Trophoblast cell (in vitro differentiated cells and primary cell): ENCODE results near the gene DDX31.

Experiments used
- DNase-seq, 2 donors: peaks; one replicate each; pipeline ENCODE4 v3.0.0-alpha.2; 2016
- H2AFZ ChIP-seq: 2 replicates; pipeline ENCODE4 v1.6.1; 2013; ENCODE audit warnings: low read length, moderate library complexity, mild to moderate bottlenecking; ENCODE audit not compliant: insufficient read depth, poor library complexity
- H2AK5ac ChIP-seq: 2 replicates; pipeline ENCODE4 v1.6.1; 2013; ENCODE audit warnings: mild to moderate bottlenecking, low read length
- H2BK120ac ChIP-seq: 2 replicates; pipeline ENCODE4 v1.6.1; 2013; ENCODE audit warnings: low read length, mild to moderate bottlenecking, moderate library complexity; ENCODE audit not compliant: insufficient read depth, poor library complexity
- H2BK12ac ChIP-seq: 2 replicates; pipeline ENCODE4 v1.6.1; 2013; ENCODE audit warnings: mild to moderate bottlenecking, low read length, moderate library complexity
- H2BK5ac ChIP-seq: 2 replicates; pipeline ENCODE4 v1.6.1; 2013; ENCODE audit warnings: low read length, low read depth, moderate library complexity, mild to moderate bottlenecking; ENCODE audit not compliant: poor library complexity
- H3K14ac ChIP-seq: 2 replicates; pipeline ENCODE4 v1.6.1; 2013; ENCODE audit warnings: mild to moderate bottlenecking, low read length
- H3K18ac ChIP-seq: 2 replicates; pipeline ENCODE4 v1.6.1; 2013; ENCODE audit warnings: mild to moderate bottlenecking, low read length
- H3K23ac ChIP-seq: 2 replicates; pipeline ENCODE4 v1.6.1; 2013; ENCODE audit warnings: low read length
- H3K27ac ChIP-seq: 2 replicates; pipeline ENCODE4 v1.5.1; 2013; ENCODE audit warnings: low read depth, mild to moderate bottlenecking, inconsistent platforms, low read length, moderate library complexity
- H3K27me3 ChIP-seq: 2 replicates; pipeline ENCODE4 v1.6.1; 2013; ENCODE audit warnings: inconsistent platforms, mild to moderate bottlenecking, low read length, moderate library complexity; ENCODE audit not compliant: insufficient read depth
- H3K36me3 ChIP-seq, 2 experiments: 1 replicate in 1 of 2; 2 replicates in 1 of 2; pipeline ENCODE4 v1.6.1; 2013; ENCODE audit warnings: low read length in 2 of 2, mild to moderate bottlenecking in 2 of 2, moderate library complexity in 1 of 2; ENCODE audit not compliant: insufficient read depth in 2 of 2, control insufficient read depth in 1 of 2
- H3K4ac ChIP-seq: 2 replicates; pipeline ENCODE4 v1.6.1; 2013; ENCODE audit warnings: low read depth, mild to moderate bottlenecking, low read length, moderate library complexity
- H3K4me1 ChIP-seq, 2 experiments: 1 replicate in 1 of 2; 2 replicates in 1 of 2; pipeline ENCODE4 v1.6.1; 2013; ENCODE audit warnings: low read length in 2 of 2, mild to moderate bottlenecking in 2 of 2, moderate library complexity in 1 of 2; ENCODE audit not compliant: insufficient read depth in 2 of 2, control insufficient read depth in 1 of 2
- H3K4me2 ChIP-seq: 2 replicates; pipeline ENCODE4 v1.6.1; 2013; ENCODE audit warnings: inconsistent platforms, mild to moderate bottlenecking, low read length, moderate library complexity
- H3K4me3 ChIP-seq: 2 replicates; pipeline ENCODE4 v1.5.1; 2013; ENCODE audit warnings: mild to moderate bottlenecking, low read depth, low read length, inconsistent platforms
- H3K79me1 ChIP-seq: one replicate; pipeline ENCODE4 v1.6.1; 2013; ENCODE audit warnings: low read length
- H3K79me2 ChIP-seq: 2 replicates; pipeline ENCODE4 v1.6.1; 2013; ENCODE audit warnings: low read length, mild to moderate bottlenecking; ENCODE audit not compliant: control insufficient read depth, insufficient read depth, poor library complexity
- H3K9ac ChIP-seq: 2 replicates; pipeline ENCODE4 v1.6.1; 2013; ENCODE audit warnings: mild to moderate bottlenecking, low read length
- H3K9me3 ChIP-seq: 2 replicates; pipeline ENCODE4 v1.6.1; 2013; ENCODE audit warnings: low read depth, mild to moderate bottlenecking, control low read depth, inconsistent platforms, low read length; ENCODE audit not compliant: insufficient read depth
- H4K12ac ChIP-seq: 2 replicates; pipeline ENCODE4 v1.6.1; 2013; ENCODE audit warnings: low read depth, mild to moderate bottlenecking, low read length, moderate library complexity
- H4K8ac ChIP-seq: 2 replicates; pipeline ENCODE4 v1.6.1; 2013; ENCODE audit warnings: low read depth, mild to moderate bottlenecking, low read length, moderate library complexity
- H4K91ac ChIP-seq: one replicate; pipeline ENCODE4 v1.6.1; 2013; ENCODE audit warnings: low read depth, mild to moderate bottlenecking, low read length, moderate library complexity
- WGBS: extraction: QIAGEN DNeasy Blood & Tissue Kit; methylation state at CpG from one replicate; pipeline ENCODE4 v1.1.7; 2013; ENCODE audit warnings: missing lambda C conversion rate; ENCODE audit not compliant: insufficient read length, insufficient coverage; ENCODE audit errors: extremely low coverage; 5-methylcytosine and 5-hydroxymethylcytosine counted together

The DDX31 gene

DNA sequence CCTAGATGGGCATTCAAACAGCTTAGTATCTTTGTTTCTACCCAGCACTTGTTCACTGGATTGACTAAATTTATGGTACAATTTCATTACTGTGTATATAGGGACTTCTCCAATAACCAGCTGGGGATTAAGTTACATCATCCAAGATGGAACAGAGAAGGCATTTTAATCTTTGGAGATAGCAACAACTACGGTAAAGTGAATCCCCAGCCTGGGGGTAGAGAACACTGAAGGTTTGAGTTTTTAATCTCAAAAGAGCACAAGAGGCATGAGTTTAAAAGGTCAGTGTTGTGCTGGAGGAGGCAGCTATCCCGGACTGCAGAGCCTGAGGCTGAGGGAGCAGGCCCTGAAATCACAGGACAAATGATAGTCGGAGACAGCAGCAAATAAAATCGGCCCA lies 28.6 kb downstream of the DDX31 start:
- Histone ChIP-seq H3K4me3 (no peak overlapping the region), H4K91ac (no peak overlapping the region), H3K4me1 (no peaks in the 10 kb centered on the region), H3K4me2 (no peak overlapping the region), H3K23ac (no peak overlapping the region), H4K12ac (no peak overlapping the region), H3K79me1 (no peaks in the 10 kb centered on the region), H4K8ac (no peak overlapping the region), H3K27me3 (no peaks in the 10 kb centered on the region), H2AFZ (no peak overlapping the region), H3K9ac (no peak overlapping the region), H2AK5ac (no peak overlapping the region), H3K27ac (no peak overlapping the region), H3K14ac (no peak overlapping the region), H3K79me2 (no peaks in the 10 kb centered on the region), H3K36me3 (peaks cover 36 to 53% of the 10 kb centered on the region in 2 experiments), H3K18ac (no peak overlapping the region), H2BK120ac (no peak overlapping the region), H3K9me3 (no peaks in the 10 kb centered on the region), H2BK5ac (no peak overlapping the region), H2BK12ac (no peak overlapping the region), H3K4ac (no peak overlapping the region)
- no CpG with 5 or more reads among the region's 4 CpGs for WGBS
- peak in 1 of 2 donors; percentile 16 for DNase-seq

GRCh38 chr9:132639322-132639721 lies 30.5 kb downstream of the DDX31 start:
- no peaks in the 10 kb centered on the region for H3K4me1 ChIP-seq
- H3K14ac ChIP-seq, result no peak overlapping the region
- H3K79me1 ChIP-seq, result no peaks in the 10 kb centered on the region
- no peak overlapping the region for H2BK12ac ChIP-seq
- no peak overlapping the region for H3K9ac ChIP-seq
- H3K9me3 ChIP-seq, result peaks cover 1% of the 10 kb centered on the region
- no peak overlapping the region for H4K12ac ChIP-seq
- H3K4me3 ChIP-seq, result no peak overlapping the region
- DNase-seq, result no peak
- H2AFZ ChIP-seq, result no peak overlapping the region
- no peak overlapping the region for H3K4me2 ChIP-seq
- H3K18ac ChIP-seq, result no peak overlapping the region
- no CpG with 5 or more reads among the region's 5 CpGs for WGBS
- peaks cover 28 to 45% of the 10 kb centered on the region in 2 experiments for H3K36me3 ChIP-seq
- no peak overlapping the region for H2BK5ac ChIP-seq
- H3K27ac ChIP-seq, result no peak overlapping the region
- H2BK120ac ChIP-seq, result no peak overlapping the region
- no peak overlapping the region for H4K91ac ChIP-seq
- H3K23ac ChIP-seq, result no peak overlapping the region
- no peaks in the 10 kb centered on the region for H3K27me3 ChIP-seq
- no peak overlapping the region for H2AK5ac ChIP-seq
- H3K79me2 ChIP-seq, result no peaks in the 10 kb centered on the region
- H4K8ac ChIP-seq, result no peak overlapping the region
- no peak overlapping the region for H3K4ac ChIP-seq

- Histone ChIP-seq H3K9ac (no peak overlapping the region), H3K18ac (no peak overlapping the region), H3K27ac (no peak overlapping the region), H2BK5ac (no peak overlapping the region), H3K14ac (no peak overlapping the region), H2AFZ (no peak overlapping the region), H2BK120ac (no peak overlapping the region), H3K79me2 (no peaks in the 10 kb centered on the region), H3K4ac (no peak overlapping the region), H4K8ac (no peak overlapping the region), H2BK12ac (no peak overlapping the region), H4K12ac (no peak overlapping the region), H3K4me3 (no peak overlapping the region), H4K91ac (no peak overlapping the region), H3K4me2 (no peak overlapping the region), H3K4me1 (no peaks in the 10 kb centered on the region), H3K27me3 (no peaks in the 10 kb centered on the region), H3K23ac (no peak overlapping the region), H3K36me3 (peaks cover 28 to 40% of the 10 kb centered on the region in 2 experiments), H3K9me3 (peaks cover 1% of the 10 kb centered on the region), H3K79me1 (no peaks in the 10 kb centered on the region), H2AK5ac (no peak overlapping the region)
- DNase-seq, result no peak
- WGBS, result no CpG with 5 or more reads among the region's 5 CpGs
Observed at GRCh38 chr9:132638240-132638639, 31.5 kb downstream of the DDX31 start.

DNA sequence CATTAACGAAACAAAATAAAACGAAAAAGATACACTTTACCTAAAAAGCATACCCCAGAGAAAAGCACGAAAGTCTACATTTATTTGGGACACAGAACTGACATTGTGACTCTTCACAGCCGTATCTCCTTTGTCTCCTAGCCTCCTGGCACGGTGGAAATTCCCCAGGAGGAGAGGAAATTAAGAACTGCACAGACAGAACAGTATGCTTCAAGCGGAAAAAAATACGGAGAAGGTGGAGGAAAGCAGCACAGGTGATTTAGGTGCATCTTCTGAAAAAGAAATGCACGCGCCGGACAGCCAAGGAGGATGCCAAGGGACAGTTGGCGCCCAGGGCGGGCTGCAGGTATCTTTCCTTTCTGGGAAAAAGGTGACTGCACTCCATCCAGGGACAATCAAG lies 32.0 kb downstream of the DDX31 start:
- 100% methylated on average over 2 of the region's 12 CpGs for WGBS
- Histone ChIP-seq H2BK5ac (no peak overlapping the region), H2BK120ac (no peak overlapping the region), H3K23ac (no peak overlapping the region), H2AK5ac (no peak overlapping the region), H3K4me2 (no peak overlapping the region), H2BK12ac (no peak overlapping the region), H3K36me3 (peaks cover 28 to 38% of the 10 kb centered on the region in 2 experiments), H3K18ac (no peak overlapping the region), H3K4ac (no peak overlapping the region), H2AFZ (no peak overlapping the region), H3K27ac (no peak overlapping the region), H3K79me2 (no peaks in the 10 kb centered on the region), H4K91ac (no peak overlapping the region), H3K27me3 (no peaks in the 10 kb centered on the region), H4K12ac (no peak overlapping the region), H3K79me1 (no peaks in the 10 kb centered on the region), H3K4me3 (no peak overlapping the region), H4K8ac (no peak overlapping the region), H3K9me3 (peaks cover 1% of the 10 kb centered on the region), H3K14ac (no peak overlapping the region), H3K4me1 (no peaks in the 10 kb centered on the region), H3K9ac (no peak overlapping the region)
- DNase-seq, result no peak
